T-helper 2 cell (primary cell): ENCODE results near the gene WNT5B.
A peak's percentile ranks its signal among the peaks of the same experiment; 100 is the strongest.

Source experiments
- DNase-seq, 5 experiments: peaks; one replicate each; pipeline versions ENCODE4 v3.0.0 to v3.0.0-alpha.2; 2012 to 2022
- total RNA-seq, 2 donors: gene quantifications; one replicate each; lab custom pipeline; 2026; lab: John Stamatoyannopoulos, UW

Gene WNT5B
- 0 to 0.54 reads per million in 2 donors for total RNA-seq

- DNase-seq, result no peak
These were observed at the start of gene WNT5B for GRCh38 chr12:1628666-1629337. TSS of gene WNT5B (plus strand) at chr12:1629231. CDS start at chr12:1631355, 2,124 bp downstream.

GRCh38 chr12:1579651-1580435 is 49.2 kb upstream of the WNT5B start:
- DNase-seq, result no peak

- DNase-seq, result no peak
These were observed 48.5 kb upstream of the WNT5B start for GRCh38 chr12:1580526-1580925.

GRCh38 chr12:1581973-1582708 is 46.9 kb upstream of the WNT5B start:
- DNase-seq, result no peak

- DNase-seq, result no peak
These were observed 46.4 kb upstream of the WNT5B start for GRCh38 chr12:1582709-1583050.

- peak in 3 of 5 experiments; percentile 47 to 70 (median 48) for DNase-seq
These were observed 45.5 kb upstream of the WNT5B start for GRCh38 chr12:1583421-1584078.

- no peak for DNase-seq
These were observed 44.7 kb upstream of the WNT5B start for GRCh38 chr12:1584326-1584725.

GRCh38 chr12:1587927-1588574 is 41.0 kb upstream of the WNT5B start:
- DNase-seq, result no peak

GRCh38 chr12:1588575-1588947 is 40.5 kb upstream of the WNT5B start:
- DNase-seq, result no peak

GRCh38 chr12:1590221-1590979 is 38.6 kb upstream of the WNT5B start:
- DNase-seq, result no peak

- DNase-seq, result peak in 2 of 5 experiments; percentile 27 to 71
These were observed 38.0 kb upstream of the WNT5B start for GRCh38 chr12:1591034-1591433.

GRCh38 chr12:1591543-1591942 is 37.5 kb upstream of the WNT5B start:
- DNase-seq, result no peak

GRCh38 chr12:1592444-1593173 is 36.4 kb upstream of the WNT5B start:
- DNase-seq, result peak in 4 of 5 experiments; percentile 36 to 83 (median 44)

GRCh38 chr12:1593174-1594005 is 35.6 kb upstream of the WNT5B start:
- DNase-seq, result peak in 4 of 5 experiments; percentile 25 to 79 (median 50)

- no peak for DNase-seq
These were observed 35.1 kb upstream of the WNT5B start for GRCh38 chr12:1594006-1594260.

- DNase-seq, result peak; percentile 72 to 93 (median 85)
These were observed 34.6 kb upstream of the WNT5B start, which contains the start of gene FBXL14 for GRCh38 chr12:1594261-1595025. TSS of gene FBXL14 (minus strand) at chr12:1594581. CDS start at chr12:1594066, 515 bp downstream.

- DNase-seq, result no peak
These were observed 33.9 kb upstream of the WNT5B start for GRCh38 chr12:1595026-1595561.

GRCh38 chr12:1595690-1596347 is 33.2 kb upstream of the WNT5B start:
- no peak for DNase-seq
